A673 (cell line): Measurements from ENCODE around the gene SPACA5B. TPM values are rescaled to one million over a fixed set of nuclear protein-coding genes. Genes with fewer than 3 reads are reported as not detected.
"Not testable (repeated sequence)": the region's sequence is repeated elsewhere in the genome, so short reads cannot be mapped to it uniquely, and the experiment has no call there.

Experiments used
- BruUV-seq: library from RNA; stranded (reverse); fragments of 400-500 nt; replicated peaks from 2 replicates; lab custom pipeline; 2021; lab: Mats Ljungman, UMichigan
- CTCF ChIA-PET: fragments of 300-600 bp; sonication (Branson Sonifier 250); formaldehyde crosslinking; loops from one replicate; lab custom pipeline; 2022; ENCODE audit warnings: antibody characterized with exemption; lab: Charles Lee
- POLR2A ChIA-PET: fragments of 300-600 bp; sonication (Branson Sonifier 250); formaldehyde crosslinking; loops from one replicate; lab custom pipeline; 2022; ENCODE audit warnings: antibody characterized with exemption; ENCODE audit not compliant: low non-redundant PET; lab: Charles Lee
- DNase-seq: peaks from one replicate; pipeline ENCODE4 v3.0.0-alpha.2; 2015; ENCODE audit warnings: low spot score
- H3K27ac ChIP-seq: fragments of 200-600 bp; sonication (generic); 2 replicates; pipeline ENCODE4 v1.5.1; 2016; ENCODE audit warnings: mixed run types, low read depth, mild to moderate bottlenecking, mixed read lengths, antibody characterized with exemption, low read length; ENCODE audit not compliant: poor library complexity, severe bottlenecking
- H3K27me3 ChIP-seq: fragments of 200-600 bp; sonication (generic); replicated peaks from 2 replicates; pipeline ENCODE4 v1.6.1; 2017; ENCODE audit warnings: mixed run types, low read depth, mild to moderate bottlenecking, mixed read lengths, antibody characterized with exemption, low read length; ENCODE audit not compliant: insufficient read depth, poor library complexity
- H3K36me3 ChIP-seq: fragments of 200-600 bp; sonication (generic); 2 replicates; pipeline ENCODE4 v1.6.1; 2016; ENCODE audit warnings: mixed run types, mild to moderate bottlenecking, mixed read lengths, antibody characterized with exemption, low read length; ENCODE audit not compliant: insufficient read depth, poor library complexity, severe bottlenecking
- H3K4me1 ChIP-seq: fragments of 200-600 bp; sonication (generic); 2 replicates; pipeline ENCODE4 v1.6.1; 2017; ENCODE audit warnings: mixed run types, mild to moderate bottlenecking, mixed read lengths, antibody characterized with exemption, low read length; ENCODE audit not compliant: insufficient read depth, poor library complexity, severe bottlenecking
- H3K4me3 ChIP-seq: fragments of 200-600 bp; sonication (generic); 2 replicates; pipeline ENCODE4 v1.5.1; 2016; ENCODE audit warnings: low read depth, mixed run types, mild to moderate bottlenecking, mixed read lengths, low read length; ENCODE audit not compliant: poor library complexity, severe bottlenecking
- H3K9me3 ChIP-seq: fragments of 200-600 bp; sonication (generic); 2 replicates; pipeline ENCODE4 v1.6.1; 2016; ENCODE audit warnings: mixed run types, low read depth, mild to moderate bottlenecking, mixed read lengths, antibody characterized with exemption, low read length; ENCODE audit not compliant: poor library complexity, severe bottlenecking
- CTCF ChIP-seq: fragments of 300-800, 200-600 bp; sonication (generic); conservative IDR thresholded peaks from 2 replicates; pipeline ENCODE4 v1.5.1; 2017; ENCODE audit warnings: low read depth, mild to moderate bottlenecking, antibody characterized with exemption, low read length, moderate library complexity, mixed read lengths
- EZH2 ChIP-seq: fragments of 200-600 bp; sonication (generic); IDR thresholded peaks from 2 replicates; pipeline ENCODE4 v1.6.1; 2017; ENCODE audit warnings: borderline replicate concordance, low read depth, mild to moderate bottlenecking, mixed read lengths, antibody characterized with exemption, low read length; ENCODE audit not compliant: poor library complexity, severe bottlenecking
- intact Hi-C: fragments of 100-400 bp; cut with micrococcal nuclease; formaldehyde crosslinking; loops from one replicate; pipeline ENCODE4 v1.10.0; 2022; ENCODE audit not compliant: unreplicated experiment
- total RNA-seq: library from RNA; stranded (reverse); gene quantifications from 2 replicates; pipeline ENCODE4 v1.2.3, GENCODE V29; 2021

Gene SPACA5B
- total RNA-seq, 1 experiment from 2014 or later, result not detected

DNA sequence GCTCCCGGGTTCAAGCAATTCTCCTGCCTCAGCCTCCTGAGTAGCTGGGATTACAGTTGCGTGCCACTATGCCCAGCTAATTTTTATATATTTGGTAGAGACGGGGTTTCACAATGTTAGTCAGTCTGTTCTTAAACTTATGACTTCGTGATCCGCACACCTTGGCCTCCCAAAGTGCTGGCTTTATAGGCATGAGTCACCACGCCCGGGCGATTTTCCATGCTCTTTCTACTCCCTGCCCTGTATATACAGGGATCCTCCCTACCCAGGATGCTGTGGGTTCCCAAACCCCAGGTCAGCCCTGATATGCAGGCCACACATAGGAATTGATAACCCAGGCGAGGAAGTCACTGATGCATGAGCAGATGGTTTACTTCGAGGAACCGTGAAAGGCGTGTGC lies 34.8 kb downstream of the SPACA5B start:
- BruUV-seq, result no TSS peak
- Histone ChIP-seq H3K4me1 (no peaks in the 10 kb centered on the region), H3K27me3 (no peaks in the 10 kb centered on the region), H3K4me3 (no peak overlapping the region), H3K36me3 (no peaks in the 10 kb centered on the region), H3K9me3 (no peaks in the 10 kb centered on the region), H3K27ac (no peak overlapping the region)
- DNase-seq, result no peak
- intact Hi-C loops, result no loop called here
- POLR2A ChIA-PET, result no interaction called here
- TF ChIP-seq EZH2 (no peak), CTCF (no peak)
- CTCF ChIA-PET, result no interaction called here

DNA sequence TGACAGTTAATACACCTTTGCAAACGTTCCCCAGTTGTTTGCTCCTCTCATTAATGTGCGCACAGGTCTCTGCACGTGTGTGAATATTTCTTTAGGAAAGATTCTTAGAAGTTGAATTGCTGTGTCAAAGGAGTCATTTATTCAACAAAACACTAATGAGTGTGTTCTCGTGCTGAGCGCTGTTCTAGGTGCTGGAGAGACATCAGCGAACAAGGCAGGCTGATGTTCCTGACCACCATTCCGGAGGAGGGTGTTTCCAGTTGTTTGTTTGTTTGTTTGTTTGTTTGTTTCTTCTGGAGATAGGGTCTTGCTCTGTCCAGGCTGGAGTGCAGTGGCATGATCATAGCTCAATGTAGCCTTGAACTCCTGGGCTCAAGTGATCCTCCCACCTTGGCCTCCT lies 35.9 kb downstream of the SPACA5B start:
- H3K4me1 ChIP-seq, BruUV-seq, intact Hi-C loops, H3K4me3 ChIP-seq, DNase-seq, H3K9me3 ChIP-seq, H3K27ac ChIP-seq, H3K27me3 ChIP-seq, CTCF ChIA-PET, POLR2A ChIA-PET, H3K36me3 ChIP-seq: not testable (repeated sequence)

DNA sequence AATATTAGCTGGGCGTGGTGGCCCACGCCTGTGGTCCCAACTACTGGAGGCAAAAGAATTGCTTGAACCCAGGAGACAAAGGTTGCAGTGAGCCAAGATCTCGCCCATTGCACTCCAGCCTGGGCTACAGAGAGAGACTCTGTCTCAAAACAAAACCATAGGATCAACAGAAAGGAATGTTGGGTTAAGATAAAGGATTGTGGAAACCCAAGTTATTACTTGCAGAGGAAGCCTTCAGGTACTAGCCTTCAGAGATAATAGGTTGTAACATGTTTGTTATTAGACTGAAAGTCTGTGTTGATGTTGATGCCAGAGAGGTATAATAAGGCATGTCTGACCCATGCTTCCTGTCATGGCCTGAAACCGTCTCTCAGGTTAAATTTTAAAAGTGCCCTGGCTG lies 49.3 kb downstream of the SPACA5B start:
- no peak overlapping the region for H3K27ac ChIP-seq
- no peak overlapping the region for H3K4me3 ChIP-seq
- intact Hi-C loops, result no loop called here
- POLR2A ChIA-PET, result no interaction called here
- CTCF ChIA-PET, result no interaction called here
- no peaks in the 10 kb centered on the region for H3K27me3 ChIP-seq
- TF ChIP-seq EZH2, result no peak
- no TSS peak for BruUV-seq
- H3K9me3 ChIP-seq, result no peaks in the 10 kb centered on the region
- no peaks in the 10 kb centered on the region for H3K36me3 ChIP-seq
- no peak for DNase-seq
- H3K4me1 ChIP-seq, result no peaks in the 10 kb centered on the region

DNA sequence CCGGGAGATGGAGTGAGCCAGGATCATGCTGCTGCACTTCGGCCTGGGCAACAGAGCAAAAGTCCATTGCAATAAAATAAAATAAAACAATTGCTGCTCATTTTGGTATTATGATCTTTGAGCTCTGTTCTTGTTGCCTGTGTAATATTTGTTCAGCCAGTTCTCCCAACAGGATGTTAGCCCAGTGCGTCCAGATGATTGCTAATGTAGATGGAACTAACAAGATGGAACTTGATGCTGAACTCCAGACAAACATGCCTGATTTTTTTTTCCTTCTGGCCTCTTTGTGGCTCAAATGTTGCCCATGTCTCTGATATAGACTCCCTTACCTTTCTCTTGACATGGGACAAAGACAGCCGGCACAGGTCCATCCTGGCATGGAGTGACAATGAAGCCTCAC lies 50.4 kb downstream of the SPACA5B start:
- no peaks in the 10 kb centered on the region for H3K4me1 ChIP-seq
- H3K36me3 ChIP-seq, result no peaks in the 10 kb centered on the region
- no peaks in the 10 kb centered on the region for H3K27me3 ChIP-seq
- H3K27ac ChIP-seq, result no peak overlapping the region
- CTCF ChIA-PET, result no interaction called here
- POLR2A ChIA-PET, result no interaction called here
- H3K9me3 ChIP-seq, result no peaks in the 10 kb centered on the region
- TF ChIP-seq CTCF (no peak), EZH2 (no peak)
- no peak for DNase-seq
- intact Hi-C loops, result no loop called here
- BruUV-seq, result no TSS peak
- no peak overlapping the region for H3K4me3 ChIP-seq

DNA sequence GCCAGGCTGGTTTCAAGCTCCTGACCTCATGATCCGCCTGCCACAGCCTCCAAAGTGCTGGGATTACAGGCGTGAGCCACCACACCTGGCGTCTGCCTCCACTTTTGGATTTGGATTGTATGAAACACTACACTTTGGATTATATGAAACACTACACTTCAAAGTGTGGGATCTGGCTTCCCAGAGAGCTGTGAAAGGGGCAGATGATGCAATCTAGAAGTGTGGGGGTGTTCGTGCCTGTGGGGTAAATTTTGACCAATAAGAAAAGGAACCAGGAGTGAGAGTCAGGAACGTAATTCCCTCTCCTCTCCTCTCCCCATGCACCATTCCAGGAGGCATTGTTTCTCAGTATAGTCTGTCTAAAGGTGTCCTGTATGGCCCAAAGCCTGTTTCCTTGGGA lies 51.5 kb downstream of the SPACA5B start:
- BruUV-seq, intact Hi-C loops, H3K36me3 ChIP-seq, POLR2A ChIA-PET, CTCF ChIA-PET, H3K4me1 ChIP-seq, H3K9me3 ChIP-seq, H3K27me3 ChIP-seq, H3K27ac ChIP-seq, H3K4me3 ChIP-seq, DNase-seq: not testable (repeated sequence)
